Upper lobe of right lung (tissue), 1 donor: Measurements from ENCODE around the gene NDUFB4. TPM values are rescaled to one million over a fixed set of nuclear protein-coding genes. Genes with fewer than 3 reads are reported as not detected.

Experiments used
- ATAC-seq: fragments of 200-7000 bp; cut with Tn5 transposase; one replicate; pipeline ENCODE4 v1.9.1; 2020; ENCODE audit warnings: mild to moderate bottlenecking, moderate library complexity
- DNase-seq: peaks from one replicate; pipeline ENCODE4 v3.0.0-alpha.2; 2020
- H3K27ac ChIP-seq: fragments of 200-600 bp; one replicate; pipeline ENCODE4 v1.8.0; 2022
- H3K27me3 ChIP-seq: fragments of 200-600 bp; one replicate; pipeline ENCODE4 v1.8.0; 2022; ENCODE audit warnings: mild to moderate bottlenecking
- H3K36me3 ChIP-seq: fragments of 200-600 bp; one replicate; pipeline ENCODE4 v1.8.0; 2022
- H3K4me1 ChIP-seq: fragments of 200-600 bp; one replicate; pipeline ENCODE4 v1.8.0; 2022
- H3K4me3 ChIP-seq: fragments of 200-600 bp; one replicate; pipeline ENCODE4 v1.8.0; 2022; ENCODE audit warnings: mild to moderate bottlenecking
- H3K9me3 ChIP-seq: fragments of 200-600 bp; one replicate; pipeline ENCODE4 v1.8.0; 2022
- CTCF ChIP-seq: fragments of 200-600 bp; IDR thresholded peaks from one replicate; pipeline ENCODE4 v1.8.0; 2022; ENCODE audit warnings: antibody characterized with exemption
- intact Hi-C: fragments of 100-400 bp; cut with DNase I; formaldehyde crosslinking; loops from one replicate; pipeline ENCODE4 v1.11.0; 2022
- long read RNA-seq: library from polyadenylated mRNA; unstranded; transcript quantifications from one replicate; pipeline ENCODE4 v2.0.0, GENCODE V29; 2021
- total RNA-seq: library from RNA; stranded (reverse); fragmentation: NEBNext Ultra II Directional; extraction: Animal tissue kit (Norgen Biotek cat#: 25700); gene quantifications from one replicate; pipeline ENCODE4 v1.2.1, GENCODE V29; 2021
- donor health status: DM: no; HTN: yes; CAD: no; lungs with severe emphysema.

Gene NDUFB4
- total RNA-seq = 90.8 TPM
- long read RNA-seq, transcript NDUFB4-201 (3 exons, 671 nt) = major isoform, 37 of 45 reads
- long read RNA-seq, partial matches to known transcripts = 0 of 45 reads
- long read RNA-seq, other reads (novel, unspliced or antisense) = 6 of 45 reads

- peak; percentile 99 for ATAC-seq
- Histone ChIP-seq H3K4me3 (peak within 1 kb of the TSS; percentile 89), H3K36me3 (peaks cover 35% of the 10 kb centered on the region), H3K4me1 (peaks cover 26% of the 10 kb centered on the region), H3K9me3 (no peaks in the 10 kb centered on the region), H3K27ac (peak within 1 kb of the TSS; percentile 93), H3K27me3 (no peaks in the 10 kb centered on the region)
- peak; percentile 99 for DNase-seq
- intact Hi-C loops = no loop called here
- TF ChIP-seq CTCF = no peak
Observed at GRCh38 chr3:120596116-120596852, at the start of gene NDUFB4. Gene NDUFB4, plus strand, starts transcription at chr3:120596336. Its CDS starts 24 bp downstream, at chr3:120596360.

- Histone ChIP-seq H3K27ac (no peak overlapping the region), H3K27me3 (no peaks in the 10 kb centered on the region), H3K36me3 (no peaks in the 10 kb centered on the region), H3K4me1 (peaks cover 5% of the 10 kb centered on the region), H3K4me3 (no peak overlapping the region), H3K9me3 (no peaks in the 10 kb centered on the region)
- ATAC-seq = no peak
- no peak for TF ChIP-seq CTCF
- intact Hi-C loops = loop anchor here (10.0 kb wide), 1 partner anchor 106 kb away; no protein-coding TSS in a partner anchor
- no peak for DNase-seq
Observed at GRCh38 chr3:120550546-120550945, 45.6 kb upstream of the NDUFB4 start.

GRCh38 chr3:120552184-120553172, 43.7 kb upstream of the NDUFB4 start:
- Histone ChIP-seq H3K27ac (no peak overlapping the region), H3K9me3 (no peaks in the 10 kb centered on the region), H3K4me3 (no peak overlapping the region), H3K36me3 (no peaks in the 10 kb centered on the region), H3K4me1 (peaks cover 5% of the 10 kb centered on the region), H3K27me3 (no peaks in the 10 kb centered on the region)
- TF ChIP-seq CTCF = no peak
- DNase-seq (no peak), ATAC-seq (no peak)
- intact Hi-C loops = loop anchor here (10.0 kb wide), 1 partner anchor 108 kb away; no protein-coding TSS in a partner anchor

- no peak for ATAC-seq
Observed at GRCh38 chr3:120554812-120555606, 41.1 kb upstream of the NDUFB4 start.

More at GRCh38 chr3:120554812-120555606, 41.1 kb upstream of the NDUFB4 start:
- Histone ChIP-seq H3K27ac (no peak overlapping the region), H3K27me3 (no peaks in the 10 kb centered on the region), H3K36me3 (no peaks in the 10 kb centered on the region), H3K4me3 (no peak overlapping the region), H3K9me3 (no peaks in the 10 kb centered on the region), H3K4me1 (peaks cover 14% of the 10 kb centered on the region)
- TF ChIP-seq CTCF = no peak
- intact Hi-C loops = loop anchor here (10.0 kb wide), 1 partner anchor 110 kb away; no protein-coding TSS in a partner anchor
- DNase-seq = no peak
